ENCODE results near the gene VIPAS39.

The VIPAS39 gene

DNA sequence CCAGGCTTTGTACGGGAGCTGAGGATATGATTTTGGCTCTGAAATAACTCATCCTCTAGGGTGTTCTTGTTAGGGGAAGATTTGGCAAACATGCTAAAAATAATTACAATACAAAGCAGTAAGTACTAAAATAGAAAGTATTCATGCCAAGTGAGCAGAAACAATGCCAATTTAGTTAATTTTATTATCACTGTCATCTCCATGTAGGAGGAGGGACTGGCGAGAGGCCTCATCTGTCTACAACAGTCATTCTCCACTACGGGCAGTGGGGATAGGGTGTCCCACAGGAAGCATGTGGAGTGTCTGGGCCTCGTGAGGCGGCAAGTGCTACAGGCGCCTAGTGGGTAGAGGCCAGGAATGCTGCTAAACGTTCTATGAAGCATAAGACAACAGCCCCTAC lies 37.9 kb upstream of the VIPAS39 start:
- DNase-seq (ENCODE audit: low spot score), result no peak
- in situ Hi-C loops (cut with MboI; ENCODE audit: low sequenced_read_pairs, unreplicated experiment), result no loop called here

DNA sequence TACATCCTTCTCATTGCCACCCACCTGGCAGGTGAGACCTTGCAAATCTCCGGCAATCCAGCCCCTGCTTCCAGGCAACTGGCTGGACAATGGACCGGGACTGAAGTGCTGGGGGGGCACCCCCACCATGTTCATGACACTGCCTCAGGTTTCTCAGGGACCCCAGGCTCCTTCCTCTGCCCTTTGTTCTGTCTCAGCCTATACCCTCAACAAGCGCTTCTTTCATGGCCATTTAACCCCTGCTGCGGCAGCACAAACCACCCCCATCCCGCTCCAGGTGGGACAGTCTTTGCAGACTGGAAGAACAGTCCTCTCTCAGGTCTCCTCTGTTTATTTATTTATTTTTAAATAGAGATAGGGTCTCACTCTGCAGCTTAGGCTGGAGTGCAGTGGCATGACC lies 33.7 kb upstream of the VIPAS39 start:
- in situ Hi-C loops (cut with MboI; ENCODE audit: low sequenced_read_pairs, unreplicated experiment), result no loop called here
- peak; percentile 13 for DNase-seq (ENCODE audit: low spot score)

More for the DNA sequence above, 37.9 kb upstream of the VIPAS39 start:
- TF ChIP-seq, protein P1, sequence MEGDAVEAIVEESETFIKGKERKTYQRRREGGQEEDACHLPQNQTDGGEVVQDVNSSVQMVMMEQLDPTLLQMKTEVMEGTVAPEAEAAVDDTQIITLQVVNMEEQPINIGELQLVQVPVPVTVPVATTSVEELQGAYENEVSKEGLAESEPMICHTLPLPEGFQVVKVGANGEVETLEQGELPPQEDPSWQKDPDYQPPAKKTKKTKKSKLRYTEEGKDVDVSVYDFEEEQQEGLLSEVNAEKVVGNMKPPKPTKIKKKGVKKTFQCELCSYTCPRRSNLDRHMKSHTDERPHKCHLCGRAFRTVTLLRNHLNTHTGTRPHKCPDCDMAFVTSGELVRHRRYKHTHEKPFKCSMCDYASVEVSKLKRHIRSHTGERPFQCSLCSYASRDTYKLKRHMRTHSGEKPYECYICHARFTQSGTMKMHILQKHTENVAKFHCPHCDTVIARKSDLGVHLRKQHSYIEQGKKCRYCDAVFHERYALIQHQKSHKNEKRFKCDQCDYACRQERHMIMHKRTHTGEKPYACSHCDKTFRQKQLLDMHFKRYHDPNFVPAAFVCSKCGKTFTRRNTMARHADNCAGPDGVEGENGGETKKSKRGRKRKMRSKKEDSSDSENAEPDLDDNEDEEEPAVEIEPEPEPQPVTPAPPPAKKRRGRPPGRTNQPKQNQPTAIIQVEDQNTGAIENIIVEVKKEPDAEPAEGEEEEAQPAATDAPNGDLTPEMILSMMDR (IDR thresholded peaks at IDR 0.05; ENCODE audit: borderline replicate concordance, control extremely low read depth, extremely low read depth, insufficient read depth, missing control alignments), result no peak

DNA sequence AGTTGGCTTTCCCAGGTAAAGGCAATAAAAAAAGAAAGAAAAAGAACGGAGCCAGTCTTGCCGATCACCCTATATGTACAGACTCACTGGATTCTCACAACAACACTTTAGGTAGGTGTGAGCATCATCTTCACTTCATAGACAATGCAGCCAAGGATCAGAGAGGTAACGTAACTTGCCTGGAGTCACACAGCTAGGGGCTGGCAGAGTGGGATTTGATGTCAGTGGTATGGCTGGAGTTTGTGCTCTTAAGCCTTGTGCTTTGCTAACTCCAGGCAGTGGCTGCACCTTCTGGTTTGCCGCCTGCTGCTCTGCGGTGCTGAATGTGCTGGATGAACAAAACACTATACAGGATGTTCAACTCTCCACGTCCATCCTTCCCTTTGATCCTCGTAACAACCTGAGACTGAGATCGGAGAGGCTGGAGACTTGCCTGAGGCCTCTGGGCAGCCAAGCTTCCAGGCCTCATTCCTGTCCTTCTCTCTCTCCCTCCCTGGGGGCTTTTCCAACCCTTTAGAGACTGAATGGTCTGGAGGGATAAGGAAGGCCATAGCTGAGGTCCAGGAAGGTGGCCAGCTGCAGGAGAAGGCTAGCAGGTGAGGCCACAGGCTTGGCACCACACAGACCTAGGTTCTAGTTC lies 33.1 kb upstream of the VIPAS39 start:
- in situ Hi-C loops (cut with MboI; ENCODE audit: low sequenced_read_pairs, unreplicated experiment), result no loop called here
- TF ChIP-seq, protein P1 (IDR thresholded peaks at IDR 0.05; ENCODE audit: borderline replicate concordance, control extremely low read depth, extremely low read depth, insufficient read depth, missing control alignments), result no peak
- DNase-seq (ENCODE audit: low spot score), result no peak

More for the DNA sequence above, 33.7 kb upstream of the VIPAS39 start:
- TF ChIP-seq, protein P1 (IDR thresholded peaks at IDR 0.05; ENCODE audit: borderline replicate concordance, control extremely low read depth, extremely low read depth, insufficient read depth, missing control alignments), result no peak

DNA sequence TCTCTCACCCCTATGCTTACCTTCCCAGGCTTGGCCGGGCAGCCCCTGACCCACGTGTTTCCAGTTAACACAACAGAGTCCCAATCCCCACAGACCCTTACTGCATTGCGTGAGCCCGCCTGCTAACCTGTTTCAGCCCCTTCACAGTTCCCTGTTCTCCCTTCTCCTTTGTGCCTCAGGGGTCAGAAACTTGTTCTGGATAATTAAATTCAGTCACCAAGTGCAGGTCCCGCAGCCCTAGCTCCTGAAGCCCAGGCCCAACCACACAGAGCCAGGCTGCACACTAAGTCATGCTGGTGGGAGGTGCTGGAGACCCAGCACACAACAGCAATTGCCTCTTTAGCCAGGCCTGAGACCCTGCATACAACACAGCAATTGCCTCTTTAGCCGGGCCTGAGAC lies 31.6 kb upstream of the VIPAS39 start:
- TF ChIP-seq, protein P1 (IDR thresholded peaks at IDR 0.05; ENCODE audit: borderline replicate concordance, control extremely low read depth, extremely low read depth, insufficient read depth, missing control alignments), result no peak
- in situ Hi-C loops (cut with MboI; ENCODE audit: low sequenced_read_pairs, unreplicated experiment), result no loop called here
- DNase-seq (ENCODE audit: low spot score), result peak; percentile 16

DNA sequence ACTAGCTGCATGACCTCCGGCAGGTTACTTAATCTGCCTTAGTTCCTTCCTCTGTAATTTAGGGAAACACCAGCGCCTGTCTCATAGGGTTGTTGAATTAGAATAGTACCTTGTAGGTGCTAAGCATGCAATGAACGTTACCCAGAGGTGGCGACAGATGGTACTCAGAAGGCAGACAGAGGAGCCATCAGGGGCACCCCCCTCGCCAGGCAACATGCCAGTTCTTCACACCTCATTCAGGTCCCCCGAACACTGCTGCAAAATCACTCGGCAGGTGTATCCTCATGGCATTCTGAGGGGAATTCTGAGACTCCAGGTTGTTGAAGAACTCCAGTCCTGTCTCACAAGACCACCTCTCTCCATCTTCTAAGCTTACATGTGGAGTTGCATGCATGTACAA lies 31.2 kb upstream of the VIPAS39 start:
- no peak for DNase-seq (ENCODE audit: low spot score)
- in situ Hi-C loops (cut with MboI; ENCODE audit: low sequenced_read_pairs, unreplicated experiment), result no loop called here
- TF ChIP-seq, protein P1 (IDR thresholded peaks at IDR 0.05; ENCODE audit: borderline replicate concordance, control extremely low read depth, extremely low read depth, insufficient read depth, missing control alignments), result no peak

DNA sequence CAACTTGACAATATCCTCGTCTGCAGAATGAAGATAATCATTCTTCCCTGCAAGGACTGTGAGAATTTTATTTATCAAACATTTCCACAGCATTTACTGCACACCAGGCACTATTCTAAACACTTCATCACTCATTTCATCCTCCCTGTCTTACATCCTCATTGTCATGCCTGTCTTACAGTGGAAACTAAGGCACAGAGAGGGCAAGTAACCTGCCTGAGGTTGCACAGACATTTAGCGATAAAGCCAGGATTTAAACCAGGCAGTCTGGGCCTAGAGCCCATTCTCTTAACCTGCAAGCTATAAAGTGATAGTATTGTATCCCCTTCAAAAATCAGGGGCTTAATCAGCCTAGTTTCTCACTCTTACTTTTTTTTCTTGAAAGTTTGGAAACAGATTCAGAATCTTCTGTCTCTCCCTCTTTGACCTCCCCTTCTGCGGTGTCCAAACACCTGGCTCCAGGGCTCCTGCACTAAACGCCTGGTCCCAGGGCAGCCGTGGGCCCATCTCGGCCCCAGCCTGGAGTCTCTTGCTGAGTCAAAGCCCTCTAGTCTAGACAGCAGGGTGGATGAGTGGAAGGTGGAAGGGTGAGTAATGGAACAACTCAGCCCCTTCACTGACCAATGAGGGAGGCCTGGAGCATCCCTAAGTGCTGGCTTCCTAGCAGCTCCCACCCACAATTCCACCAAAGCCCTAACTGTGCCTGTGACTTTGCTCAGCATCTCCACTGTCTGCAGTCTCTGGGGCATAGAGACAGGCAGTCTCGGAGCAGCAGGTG lies 28.7 kb upstream of the VIPAS39 start:
- DNase-seq (ENCODE audit: low spot score), result peak; percentile 10
- TF ChIP-seq, protein P1 (IDR thresholded peaks at IDR 0.05; ENCODE audit: borderline replicate concordance, control extremely low read depth, extremely low read depth, insufficient read depth, missing control alignments), result no peak
- in situ Hi-C loops (cut with MboI; ENCODE audit: low sequenced_read_pairs, unreplicated experiment), result no loop called here
